Ureter (tissue), 1 donor: ENCODE data around the gene CLCN2. TPM values are rescaled to one million over a fixed set of nuclear protein-coding genes. Genes with fewer than 3 reads are reported as not detected.

Experiments
- DNase-seq: peaks from one replicate; pipeline ENCODE4 v3.0.0-alpha.2; 2020; ENCODE audit warnings: low spot score
- total RNA-seq: library from RNA; stranded (reverse); gene quantifications from one replicate; pipeline ENCODE4 v1.2.4, GENCODE V29; 2023
- donor health status: DM: yes; HTN: yes; CAD: no.

Gene CLCN2
- 11.7 TPM for total RNA-seq

GRCh38 chr3:184361532-184361931 lies at the start of gene CLCN2, which contains the start of gene POLR2H:
TSS of gene CLCN2 (minus strand) at chr3:184361605. CDS start at chr3:184361479, 126 bp downstream.
TSS of gene POLR2H (plus strand) at chr3:184361710. CDS start at chr3:184363493, 1,783 bp downstream.
- no peak for DNase-seq

GRCh38 chr3:184409946-184410500 lies 48.6 kb upstream of the CLCN2 start:
- DNase-seq: no peak

- no peak for DNase-seq
Measured at GRCh38 chr3:184409331-184409926, 48.0 kb upstream of the CLCN2 start.

- no peak for DNase-seq
Measured at GRCh38 chr3:184405075-184406030, 43.9 kb upstream of the CLCN2 start.

GRCh38 chr3:184399410-184399809 lies 38.0 kb upstream of the CLCN2 start:
- DNase-seq: no peak

- no peak for DNase-seq
Measured at GRCh38 chr3:184395320-184395660, 33.9 kb upstream of the CLCN2 start.

- DNase-seq: no peak
Measured at GRCh38 chr3:184391266-184391665, 29.9 kb upstream of the CLCN2 start.

- DNase-seq: no peak
Measured at GRCh38 chr3:184389935-184390528, 28.6 kb upstream of the CLCN2 start.

GRCh38 chr3:184389384-184389783 lies 28.0 kb upstream of the CLCN2 start:
- DNase-seq: no peak

GRCh38 chr3:184388936-184389230 lies 27.5 kb upstream of the CLCN2 start:
- no peak for DNase-seq

- DNase-seq: no peak
Measured at GRCh38 chr3:184388164-184388935, 26.9 kb upstream of the CLCN2 start.

- no peak for DNase-seq
Measured at GRCh38 chr3:184387174-184387714, 25.8 kb upstream of the CLCN2 start.

GRCh38 chr3:184386047-184386806 lies 24.8 kb upstream of the CLCN2 start:
- no peak for DNase-seq

GRCh38 chr3:184384856-184385422 lies 23.5 kb upstream of the CLCN2 start:
- DNase-seq: no peak

- no peak for DNase-seq
Measured at GRCh38 chr3:184384342-184384741, 22.9 kb upstream of the CLCN2 start.

GRCh38 chr3:184383033-184383740 lies 21.8 kb upstream of the CLCN2 start:
- no peak for DNase-seq

- DNase-seq: no peak
Measured at GRCh38 chr3:184382326-184383032, 21.1 kb upstream of the CLCN2 start.

GRCh38 chr3:184381261-184382224 lies 20.1 kb upstream of the CLCN2 start:
- no peak for DNase-seq
